IPS-11a (cell line): Measurements from ENCODE around the gene TCF7L2.
A peak's percentile ranks its signal among the peaks of the same experiment; 100 is the strongest.

ENCODE experiments used
- H3K4me3 ChIP-seq: one replicate; pipeline ENCODE4 v1.5.1; 2013; ENCODE audit warnings: low read depth, low read length, control low read depth

The TCF7L2 gene

DNA sequence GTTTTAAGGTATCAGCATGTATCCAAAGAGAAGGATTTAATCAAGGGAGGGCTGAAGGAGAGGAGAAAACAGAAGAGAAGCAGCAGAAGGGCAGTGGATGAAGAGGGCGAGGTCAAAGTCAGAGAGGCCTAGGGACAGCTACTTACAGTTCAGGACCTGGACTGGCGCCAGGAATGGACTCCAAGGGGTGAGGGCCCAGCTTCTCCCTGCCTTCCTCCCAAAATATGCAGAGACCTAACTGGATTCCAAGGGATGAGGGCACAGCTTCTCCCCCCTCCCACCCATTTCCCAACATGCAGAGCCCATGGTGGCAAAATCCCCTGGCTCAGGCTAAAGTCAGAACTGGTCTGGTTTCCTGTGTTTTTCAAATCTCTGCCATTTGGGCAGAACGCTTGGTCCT is 3.4 kb upstream of the TCF7L2 start:
- H3K4me3 ChIP-seq = no peak overlapping the region

DNA sequence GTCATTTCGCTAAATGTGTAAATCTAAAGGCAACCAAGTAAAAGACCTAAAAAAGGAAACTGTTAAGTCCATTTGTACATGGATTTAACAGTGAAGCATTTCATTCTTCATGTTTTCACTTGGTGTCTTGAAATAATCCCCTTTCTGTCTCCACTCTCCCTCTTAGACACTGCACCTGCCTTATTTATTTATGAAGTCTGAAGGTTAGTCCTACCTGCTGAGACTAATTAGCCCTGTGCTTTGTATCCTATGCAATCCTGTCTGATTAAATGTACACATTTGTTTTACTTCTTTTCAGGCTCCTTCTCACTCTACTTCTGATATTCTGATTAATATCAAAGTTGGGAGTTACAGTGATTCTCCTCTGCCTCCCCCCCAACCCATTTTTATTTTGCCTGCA is 1.9 kb upstream of the TCF7L2 start:
- H3K4me3 ChIP-seq = no peak overlapping the region

DNA sequence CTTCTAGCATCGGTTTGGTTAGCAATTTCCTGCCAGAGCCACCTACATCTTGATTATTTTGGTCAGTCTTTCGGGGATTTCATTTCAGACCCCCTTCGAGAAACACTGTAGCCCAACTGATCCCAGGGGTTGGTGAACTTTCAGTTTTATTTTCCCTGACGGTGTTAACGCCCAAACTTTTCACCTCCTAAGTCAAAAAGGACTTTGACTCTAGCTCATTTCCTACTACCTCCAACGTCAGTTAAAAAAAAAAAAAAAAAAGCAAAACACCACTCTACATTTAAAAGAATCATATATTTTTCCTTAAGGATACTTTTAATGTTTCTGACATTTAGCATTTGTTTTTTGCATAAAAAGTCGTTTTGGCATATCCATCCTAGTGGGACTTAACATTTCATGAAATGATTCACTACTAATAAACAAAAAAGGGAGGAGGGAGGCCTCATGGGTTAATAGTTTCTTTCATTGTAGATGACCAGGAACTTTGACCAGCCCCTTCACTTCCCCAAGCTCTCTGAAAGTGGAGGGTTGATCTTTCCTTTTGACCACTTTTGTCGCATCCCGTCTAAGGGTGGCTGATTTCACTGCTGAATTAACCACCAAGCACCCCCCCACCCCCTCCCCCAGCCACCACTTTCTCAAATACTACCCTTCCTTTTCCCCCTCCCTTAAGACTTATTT is 764 bp upstream of the TCF7L2 start:
- H3K4me3 ChIP-seq = no peak overlapping the region

DNA sequence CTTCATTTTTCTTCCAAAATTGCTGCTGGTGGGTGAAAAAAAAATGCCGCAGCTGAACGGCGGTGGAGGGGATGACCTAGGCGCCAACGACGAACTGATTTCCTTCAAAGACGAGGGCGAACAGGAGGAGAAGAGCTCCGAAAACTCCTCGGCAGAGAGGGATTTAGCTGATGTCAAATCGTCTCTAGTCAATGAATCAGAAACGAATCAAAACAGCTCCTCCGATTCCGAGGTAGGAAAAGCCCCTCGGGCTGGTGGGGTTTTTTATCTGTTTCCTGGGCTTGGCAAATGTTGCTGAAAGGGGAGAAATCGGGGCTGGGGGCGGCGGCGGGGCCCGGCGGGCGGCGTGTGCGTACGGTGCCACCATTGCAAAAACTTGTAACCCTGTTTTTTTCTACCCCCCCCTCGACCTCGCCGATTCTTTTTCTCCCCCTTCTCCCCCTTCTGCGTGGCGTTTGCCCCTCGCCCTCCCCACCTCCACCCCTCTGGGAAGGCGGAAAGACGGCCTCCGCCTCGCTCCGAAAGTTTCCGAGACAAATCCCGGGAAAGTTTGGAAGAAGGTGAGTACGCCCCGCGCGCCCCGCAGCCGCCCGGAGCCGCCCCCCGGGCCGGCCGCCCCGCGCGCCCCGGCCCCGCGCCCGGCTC is 789 bp downstream of the TCF7L2 start:
- H3K4me3 ChIP-seq = peak overlapping the region; percentile 78

DNA sequence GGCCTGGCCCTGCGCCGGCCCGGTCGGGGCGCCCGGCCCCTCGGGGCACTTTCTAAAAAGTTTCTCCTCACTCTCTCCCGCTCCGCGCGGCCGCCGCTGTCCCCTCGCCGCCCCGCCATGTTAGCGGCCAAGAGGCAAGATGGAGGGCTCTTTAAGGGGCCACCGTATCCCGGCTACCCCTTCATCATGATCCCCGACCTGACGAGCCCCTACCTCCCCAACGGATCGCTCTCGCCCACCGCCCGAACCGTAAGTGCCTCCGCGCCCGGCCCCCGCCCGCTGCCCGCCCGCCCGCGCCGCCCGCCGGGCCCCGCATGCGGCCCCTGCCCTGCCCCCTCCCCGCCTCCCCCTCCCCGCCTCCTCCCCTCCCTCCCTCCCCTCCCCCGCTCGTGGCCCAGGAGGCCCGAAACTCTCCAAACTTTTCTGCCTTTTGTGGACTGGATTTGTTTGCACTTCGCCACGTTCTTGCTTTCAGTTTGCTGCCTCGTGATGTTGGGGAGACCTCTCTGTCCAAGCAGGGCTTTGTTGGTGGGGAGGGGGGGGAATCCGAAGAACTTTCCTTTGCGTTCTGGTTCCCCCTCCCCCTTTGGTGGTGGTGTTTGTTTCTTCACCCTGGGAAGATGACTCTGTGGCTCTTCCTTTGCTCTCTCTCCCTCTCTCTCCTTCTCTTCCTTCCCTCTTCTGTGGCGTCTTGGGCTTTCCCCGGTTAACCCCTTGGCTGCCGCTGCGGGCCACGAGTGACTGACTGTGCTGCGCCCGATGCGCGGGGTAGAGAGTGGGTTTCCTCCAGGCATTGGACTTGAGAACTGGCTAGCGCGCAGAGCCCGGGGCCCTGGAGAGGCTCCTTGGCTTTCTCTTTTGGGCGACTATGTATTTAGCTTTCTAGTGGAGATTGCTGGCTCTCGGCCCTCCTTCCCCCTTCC is 1.6 kb downstream of the TCF7L2 start:
- peak overlapping the region; percentile 84 for H3K4me3 ChIP-seq

GRCh38 chr10:112952282-112953173 is 2.5 kb downstream of the TCF7L2 start:
- H3K4me3 ChIP-seq = peak overlapping the region; percentile 84

- H3K4me3 ChIP-seq = peak overlapping the region; percentile 84
Measured at GRCh38 chr10:112953174-112954159, 3.4 kb downstream of the TCF7L2 start.

DNA sequence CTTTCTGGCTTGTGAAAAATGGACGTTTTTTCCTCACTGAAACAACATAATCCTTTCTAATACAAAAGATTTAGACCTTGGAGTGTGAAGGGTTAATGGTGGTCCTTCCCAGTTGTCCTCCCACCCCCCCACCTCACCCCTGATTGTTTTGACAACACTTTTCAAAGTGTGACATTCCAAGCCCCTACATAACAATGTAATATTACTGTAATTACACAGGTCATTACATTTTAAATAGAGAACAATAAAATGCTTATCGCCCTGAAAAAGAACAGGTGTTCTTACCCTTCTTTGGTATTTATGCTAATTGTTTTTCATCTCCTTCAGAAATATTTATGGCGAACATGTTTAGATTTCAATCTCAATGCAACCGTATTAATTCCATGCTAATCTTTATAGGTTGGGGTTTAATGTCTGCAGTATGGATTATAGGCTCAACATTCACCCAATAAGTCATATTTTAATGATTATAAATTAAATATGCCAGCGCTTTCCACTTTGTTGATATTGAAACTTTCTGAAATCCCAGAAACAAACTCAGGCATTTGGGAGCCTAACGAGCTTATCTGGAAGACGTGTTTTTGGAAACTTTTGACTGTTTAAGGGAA is 5.0 kb downstream of the TCF7L2 start:
- peak overlapping the region; percentile 4 for H3K4me3 ChIP-seq

- no peak overlapping the region for H3K4me3 ChIP-seq
Measured at GRCh38 chr10:112955582-112956421, 5.8 kb downstream of the TCF7L2 start.

- no peak overlapping the region for H3K4me3 ChIP-seq
Measured at GRCh38 chr10:112956631-112957350, 6.7 kb downstream of the TCF7L2 start.

- no peak overlapping the region for H3K4me3 ChIP-seq
Measured at GRCh38 chr10:112957640-112958092, 7.6 kb downstream of the TCF7L2 start.

GRCh38 chr10:112958275-112958995 is 8.4 kb downstream of the TCF7L2 start:
- no peak overlapping the region for H3K4me3 ChIP-seq

DNA sequence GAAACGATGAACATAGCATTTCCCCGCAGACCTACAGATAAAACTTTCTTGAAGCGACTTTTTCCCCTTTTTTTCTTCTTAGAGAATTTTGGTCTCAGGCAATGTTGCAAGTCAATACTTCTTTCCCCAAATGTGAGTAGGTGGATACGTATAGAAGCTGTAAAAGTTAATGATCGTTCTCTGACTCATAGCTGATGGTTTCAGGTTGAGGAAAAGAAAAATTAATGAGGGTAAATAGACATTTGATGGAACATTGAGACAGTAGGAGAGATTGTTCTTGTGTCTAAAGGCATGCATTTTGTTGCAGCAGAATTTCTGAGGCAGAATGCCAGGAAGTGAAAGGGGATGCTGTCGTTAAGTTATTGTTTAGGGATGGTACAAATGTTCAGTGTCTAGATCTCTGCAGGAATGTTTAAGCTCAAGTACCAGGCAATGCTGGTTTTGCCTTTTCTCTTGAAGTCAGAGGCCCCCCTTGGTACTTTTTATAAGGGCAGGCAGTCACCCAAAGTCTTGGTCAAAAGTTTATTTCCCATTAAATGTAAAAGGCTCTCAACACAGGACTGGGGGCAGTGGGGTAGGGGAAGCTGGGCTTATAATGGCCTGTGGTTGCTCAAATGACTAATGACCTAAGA is 9.3 kb downstream of the TCF7L2 start:
- no peak overlapping the region for H3K4me3 ChIP-seq

- no peak overlapping the region for H3K4me3 ChIP-seq
Measured at GRCh38 chr10:112960151-112960681, 10.2 kb downstream of the TCF7L2 start.

GRCh38 chr10:112961609-112962008 is 11.6 kb downstream of the TCF7L2 start:
- no peak overlapping the region for H3K4me3 ChIP-seq

GRCh38 chr10:112962343-112962742 is 12.3 kb downstream of the TCF7L2 start:
- no peak overlapping the region for H3K4me3 ChIP-seq
